Loucy (cell line): ENCODE measurements around the gene ADGRL4.

Source experiments
- H2AFZ ChIP-seq: fragments of 200-600 bp; sonication (generic); 2 replicates; pipeline ENCODE4 v1.6.0; 2016; ENCODE audit warnings: antibody characterized with exemption, mild to moderate bottlenecking, low read length, moderate library complexity
- H3F3A ChIP-seq: fragments of 200-600 bp; 2 replicates; pipeline ENCODE4 v1.6.0; 2016; ENCODE audit warnings: antibody characterized with exemption, low read depth, mild to moderate bottlenecking
- H3K27me3 ChIP-seq: fragments of 200-600 bp; sonication (generic); 2 replicates; pipeline ENCODE4 v1.6.1; 2014; ENCODE audit warnings: low read length, mild to moderate bottlenecking; ENCODE audit not compliant: insufficient read depth, poor library complexity, severe bottlenecking
- H3K36me3 ChIP-seq: fragments of 200-600 bp; sonication (generic); 2 replicates; pipeline ENCODE4 v1.6.1; 2016; ENCODE audit warnings: low read length; ENCODE audit not compliant: insufficient read depth
- H3K4me1 ChIP-seq: fragments of 200-600 bp; sonication (generic); 2 replicates; pipeline ENCODE4 v1.5.1; 2014; ENCODE audit warnings: low read length, mild to moderate bottlenecking; ENCODE audit not compliant: insufficient read depth, poor library complexity, severe bottlenecking
- H3K4me2 ChIP-seq: fragments of 200-600 bp; sonication (generic); 2 replicates; pipeline ENCODE4 v1.6.0; 2014; ENCODE audit warnings: antibody characterized with exemption, low read length, low read depth, mild to moderate bottlenecking; ENCODE audit not compliant: poor library complexity, severe bottlenecking
- H3K4me3 ChIP-seq: fragments of 200-600 bp; sonication (generic); 2 replicates; pipeline ENCODE4 v1.5.1; 2014; ENCODE audit warnings: low read length, mild to moderate bottlenecking, mixed read lengths; ENCODE audit not compliant: poor library complexity, severe bottlenecking
- H3K79me2 ChIP-seq: fragments of 200-600 bp; sonication (generic); 2 replicates; pipeline ENCODE4 v1.6.1; 2014; ENCODE audit warnings: low read length; ENCODE audit not compliant: insufficient read depth
- H3K9ac ChIP-seq: fragments of 200-600 bp; sonication (generic); 2 replicates; pipeline ENCODE4 v1.6.0; 2014; ENCODE audit warnings: mild to moderate bottlenecking, low read depth, low read length, moderate library complexity; ENCODE audit not compliant: poor library complexity, severe bottlenecking
- H3K9me2 ChIP-seq: fragments of 200-600 bp; sonication (generic); replicated peaks from 2 replicates; pipeline ENCODE4 v1.6.1; 2016; ENCODE audit warnings: low read depth, low read length, mixed read lengths
- H3K9me3 ChIP-seq: fragments of 200-600 bp; sonication (generic); 2 replicates; pipeline ENCODE4 v1.6.1; 2014; ENCODE audit warnings: mild to moderate bottlenecking, antibody characterized with exemption, low read length, low read depth; ENCODE audit not compliant: insufficient read depth
- H4K20me1 ChIP-seq: fragments of 200-600 bp; sonication (generic); 2 replicates; pipeline ENCODE4 v1.6.0; 2014; ENCODE audit warnings: antibody characterized with exemption, low read length, mild to moderate bottlenecking; ENCODE audit not compliant: insufficient read depth, poor library complexity, severe bottlenecking
- CTCF ChIP-seq: fragments of 200-600 bp; sonication (generic); conservative IDR thresholded peaks from 2 replicates; pipeline ENCODE4 v1.5.1; 2014; ENCODE audit warnings: mild to moderate bottlenecking, antibody characterized with exemption, low read length
- EZH2phosphoT487 ChIP-seq: fragments of 200-600 bp; IDR thresholded peaks from 2 replicates; pipeline ENCODE4 v1.6.1; 2018; ENCODE audit warnings: antibody characterized with exemption, mild to moderate bottlenecking, moderate library complexity, borderline replicate concordance

Gene ADGRL4

GRCh38 chr1:78950826-78951225, 55.7 kb downstream of the ADGRL4 start:
- TF ChIP-seq EZH2phosphoT487, result no peak
- no peak for TF ChIP-seq CTCF
- H4K20me1 ChIP-seq, result no peaks in the 10 kb centered on the region
- H3K79me2 ChIP-seq, result no peaks in the 10 kb centered on the region
- H3K27me3 ChIP-seq, result no peaks in the 10 kb centered on the region
- no peaks in the 10 kb centered on the region for H3K9me2 ChIP-seq
- H3K4me3 ChIP-seq, result no peak overlapping the region
- no peaks in the 10 kb centered on the region for H3K4me1 ChIP-seq
- no peaks in the 10 kb centered on the region for H3K36me3 ChIP-seq
- no peak overlapping the region for H3K9ac ChIP-seq
- H3K9me3 ChIP-seq, result no peaks in the 10 kb centered on the region
- no peak overlapping the region for H3K4me2 ChIP-seq
- H2AFZ ChIP-seq, result no peak overlapping the region
- H3F3A ChIP-seq, result no peaks in the 10 kb centered on the region

- no peaks in the 10 kb centered on the region for H3K36me3 ChIP-seq
- H3K79me2 ChIP-seq, result no peaks in the 10 kb centered on the region
- no peak for TF ChIP-seq EZH2phosphoT487
- TF ChIP-seq CTCF, result no peak
Measured at GRCh38 chr1:78949227-78949626, 57.3 kb downstream of the ADGRL4 start.

GRCh38 chr1:78919150-78919549, 87.4 kb downstream of the ADGRL4 start:
- no peaks in the 10 kb centered on the region for H3K9me3 ChIP-seq
- H3K4me3 ChIP-seq, result no peak overlapping the region

More at GRCh38 chr1:78949227-78949626, 57.3 kb downstream of the ADGRL4 start:
- Histone ChIP-seq H3K9me2 (no peaks in the 10 kb centered on the region), H3K9me3 (no peaks in the 10 kb centered on the region), H3K27me3 (no peaks in the 10 kb centered on the region), H2AFZ (no peak overlapping the region), H3K4me3 (no peak overlapping the region), H3F3A (no peaks in the 10 kb centered on the region), H3K9ac (no peak overlapping the region), H4K20me1 (no peaks in the 10 kb centered on the region), H3K4me1 (no peaks in the 10 kb centered on the region), H3K4me2 (no peak overlapping the region)

More at GRCh38 chr1:78919150-78919549, 87.4 kb downstream of the ADGRL4 start:
- no peak overlapping the region for H3K9ac ChIP-seq
- no peaks in the 10 kb centered on the region for H3K36me3 ChIP-seq
- no peaks in the 10 kb centered on the region for H3K27me3 ChIP-seq
- no peak for TF ChIP-seq EZH2phosphoT487
- no peak for TF ChIP-seq CTCF
- H3K4me2 ChIP-seq, result no peak overlapping the region
- H3K9me2 ChIP-seq, result no peaks in the 10 kb centered on the region
- H4K20me1 ChIP-seq, result no peaks in the 10 kb centered on the region
- no peaks in the 10 kb centered on the region for H3K4me1 ChIP-seq
- no peak overlapping the region for H2AFZ ChIP-seq
- H3F3A ChIP-seq, result no peaks in the 10 kb centered on the region
- H3K79me2 ChIP-seq, result no peaks in the 10 kb centered on the region
